ENCODE measurements around the gene MRGPRF.
"Not testable (repeated sequence)": the region's sequence is repeated elsewhere in the genome, so short reads cannot be mapped to it uniquely, and the experiment has no call there.

MRGPRF gene

GRCh38 chr11:68978931-68979594, 34.0 kb downstream of the MRGPRF start:
- FAIRE-seq (no peak), DNase-seq (ENCODE audit: insufficient read length, low spot score) (no peak)
- no peak for TF ChIP-seq CTCF (IDR thresholded peaks at IDR 0.05; ENCODE audit: insufficient read depth, missing control alignments)

- DNase-seq (ENCODE audit: insufficient read length, low spot score) (no peak), FAIRE-seq (no peak)
These were observed 34.5 kb downstream of the MRGPRF start for GRCh38 chr11:68978626-68978930.

GRCh38 chr11:68977781-68978625, 35.0 kb downstream of the MRGPRF start:
- FAIRE-seq (no peak), DNase-seq (ENCODE audit: insufficient read length, low spot score) (no peak)
- no peak for TF ChIP-seq CTCF (IDR thresholded peaks at IDR 0.05; ENCODE audit: insufficient read depth, missing control alignments)

More at GRCh38 chr11:68978626-68978930, 34.5 kb downstream of the MRGPRF start:
- no peak for TF ChIP-seq CTCF (IDR thresholded peaks at IDR 0.05; ENCODE audit: insufficient read depth, missing control alignments)

- no peak for FAIRE-seq
- DNase-seq (ENCODE audit: insufficient read length, low spot score), result no peak
- no peak for TF ChIP-seq CTCF (IDR thresholded peaks at IDR 0.05; ENCODE audit: insufficient read depth, missing control alignments)
These were observed 36.5 kb downstream of the MRGPRF start for GRCh38 chr11:68976563-68976962.

GRCh38 chr11:68976095-68976494, 37.0 kb downstream of the MRGPRF start:
- no peak for TF ChIP-seq CTCF (IDR thresholded peaks at IDR 0.05; ENCODE audit: insufficient read depth, missing control alignments)
- DNase-seq (ENCODE audit: insufficient read length, low spot score), result no peak
- FAIRE-seq, result no peak

- FAIRE-seq (no peak), DNase-seq (ENCODE audit: insufficient read length, low spot score) (no peak)
- no peak for TF ChIP-seq CTCF (IDR thresholded peaks at IDR 0.05; ENCODE audit: insufficient read depth, missing control alignments)
These were observed 38.4 kb downstream of the MRGPRF start for GRCh38 chr11:68974421-68975194.

- not testable (repeated sequence) for DNase-seq (ENCODE audit: insufficient read length, low spot score); FAIRE-seq
These were observed 39.3 kb downstream of the MRGPRF start for GRCh38 chr11:68973706-68974105.
